IMR-90 (cell line): ENCODE data around the gene GPR139.

Experiments used
- CTCF ChIP-seq: conservative IDR thresholded peaks from 2 replicates; pipeline ENCODE4 v1.5.1; 2012; ENCODE audit warnings: mild to moderate bottlenecking, low read depth, low read length, improper control_type of control experiment
- FOS ChIP-seq: fragments of 150-350 bp; IDR thresholded peaks from 2 replicates; pipeline ENCODE4 v1.6.1; 2016; ENCODE audit warnings: low read depth, low read length
- MAZ ChIP-seq: IDR thresholded peaks from 2 replicates; pipeline ENCODE4 v1.6.1; 2012; ENCODE audit warnings: low read depth, mild to moderate bottlenecking, low read length, improper control_type of control experiment, moderate library complexity, borderline replicate concordance
- RFX5 ChIP-seq: IDR thresholded peaks from 2 replicates; pipeline ENCODE4 v1.8.0; 2012; ENCODE audit warnings: low read depth, mild to moderate bottlenecking, low read length, moderate library complexity
- SMC3 ChIP-seq: fragments of 150-350 bp; IDR thresholded peaks from 2 replicates; pipeline ENCODE4 v1.6.1; 2016; ENCODE audit warnings: low read depth, mild to moderate bottlenecking, antibody characterized with exemption, low read length, moderate library complexity

- TF ChIP-seq CTCF (no peak), MAZ (no peak), RFX5 (no peak), FOS (no peak), SMC3 (no peak)
These were observed at the start of gene GPR139 for GRCh38 chr16:20073203-20074098.
